Central memory CD8-positive, alpha-beta T cell (primary cell): ENCODE data around the gene ZSCAN5A.
"Not testable (repeated sequence)": the region's sequence is repeated elsewhere in the genome, so short reads cannot be mapped to it uniquely, and the experiment has no call there.

Source experiments
- ATAC-seq: fragments of 150-1000 bp; cut with Tn5 transposase; replicated peaks from 2 replicates; pipeline ENCODE4 v1.10.0; 2022; ENCODE audit warnings: mild to moderate bottlenecking, moderate FRiP score, moderate number of reproducible peaks; ENCODE audit not compliant: poor library complexity, severe bottlenecking; ENCODE audit errors: extremely low read depth
- DNase-seq, 2 donors: peaks; one replicate each; pipeline ENCODE4 v3.0.0; 2021; ENCODE audit warnings: low spot score in 2 of 2
- H3K27ac Mint-ChIP-seq: one replicate; pipeline ENCODE4 v1.8.0; 2022; ENCODE audit warnings: low read depth, mild to moderate bottlenecking, moderate library complexity, mixed read lengths
- H3K27me3 Mint-ChIP-seq: one replicate; pipeline ENCODE4 v1.8.0; 2022; ENCODE audit warnings: mixed read lengths
- H3K36me3 Mint-ChIP-seq: one replicate; pipeline ENCODE4 v1.8.0; 2022; ENCODE audit warnings: mild to moderate bottlenecking, moderate library complexity, mixed read lengths; ENCODE audit not compliant: insufficient read depth
- H3K4me1 Mint-ChIP-seq: one replicate; pipeline ENCODE4 v1.8.0; 2022; ENCODE audit warnings: mixed read lengths
- H3K4me3 Mint-ChIP-seq: one replicate; pipeline ENCODE4 v1.8.0; 2022; ENCODE audit warnings: mild to moderate bottlenecking, moderate library complexity, mixed read lengths
- H3K9me3 Mint-ChIP-seq: one replicate; pipeline ENCODE4 v1.8.0; 2022; ENCODE audit warnings: mixed read lengths

Gene ZSCAN5A

DNA sequence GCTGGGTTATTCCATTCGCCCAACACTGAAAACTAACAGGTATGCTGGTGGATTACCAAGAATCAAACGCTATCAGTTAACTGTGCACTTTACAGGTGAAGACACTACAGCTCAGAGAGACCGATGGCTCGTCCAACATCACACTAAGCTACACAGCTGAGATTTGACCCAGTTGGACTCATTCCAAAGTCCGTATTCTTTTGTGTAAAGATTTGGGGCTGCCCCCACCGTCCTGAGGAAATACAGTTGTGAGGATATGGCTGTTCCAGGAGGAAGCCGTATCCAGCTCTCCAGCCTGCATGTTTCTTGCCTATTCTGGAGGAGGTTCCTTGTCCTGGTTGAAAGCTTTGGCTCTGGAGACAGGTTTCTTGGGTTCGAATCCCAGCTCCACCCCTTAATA lies 4.2 kb downstream of the ZSCAN5A start:
- peaks cover 18% of the 10 kb centered on the region for H3K36me3 Mint-ChIP-seq
- ATAC-seq (no peak), DNase-seq (no peak)
- H3K4me1 Mint-ChIP-seq, result peaks cover 27% of the 10 kb centered on the region
- no peak overlapping the region for H3K4me3 Mint-ChIP-seq
- H3K9me3 Mint-ChIP-seq, result no peaks in the 10 kb centered on the region
- H3K27ac Mint-ChIP-seq, result no peak overlapping the region
- H3K27me3 Mint-ChIP-seq, result no peaks in the 10 kb centered on the region

DNA sequence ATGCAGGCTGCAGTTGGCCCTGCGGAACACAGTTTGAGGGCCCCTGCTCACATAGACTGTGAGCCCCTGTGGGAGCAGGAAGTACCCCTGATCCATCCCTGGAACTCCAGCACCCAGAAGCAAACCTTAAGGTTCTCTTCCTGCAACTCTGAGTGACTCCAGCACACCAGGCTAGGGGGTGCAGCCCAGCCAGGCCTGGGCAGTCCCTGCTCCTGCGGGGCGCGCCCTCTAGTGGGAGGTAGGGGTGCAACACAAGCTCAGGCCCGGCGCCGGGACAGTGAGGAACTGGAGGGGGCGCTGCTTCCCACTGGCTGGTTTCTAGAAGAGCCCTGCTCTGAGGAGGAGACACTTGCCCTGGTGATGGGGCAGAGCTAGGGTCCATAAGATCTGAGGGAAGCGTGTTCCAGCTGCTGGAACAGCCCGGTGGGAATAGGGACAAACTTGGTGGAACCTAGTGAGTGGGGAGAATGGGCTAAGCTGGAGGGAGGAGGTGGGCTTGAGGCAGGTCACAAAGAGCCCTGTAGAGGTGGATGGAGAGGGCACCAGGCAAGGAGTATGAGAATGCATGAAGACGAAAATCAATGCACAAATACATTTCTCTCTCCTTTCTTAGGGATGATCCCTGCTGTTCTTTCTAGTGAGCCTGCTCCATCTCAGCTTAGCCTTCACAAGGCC lies 5.0 kb downstream of the ZSCAN5A start:
- Mint-ChIP-seq H3K9me3 (no peaks in the 10 kb centered on the region), H3K27me3 (no peaks in the 10 kb centered on the region), H3K36me3 (peaks cover 11% of the 10 kb centered on the region), H3K4me1 (peaks cover 21% of the 10 kb centered on the region), H3K4me3 (no peak overlapping the region), H3K27ac (no peak overlapping the region)
- DNase-seq, result peak; percentile 38 to 51
- ATAC-seq, result no peak

DNA sequence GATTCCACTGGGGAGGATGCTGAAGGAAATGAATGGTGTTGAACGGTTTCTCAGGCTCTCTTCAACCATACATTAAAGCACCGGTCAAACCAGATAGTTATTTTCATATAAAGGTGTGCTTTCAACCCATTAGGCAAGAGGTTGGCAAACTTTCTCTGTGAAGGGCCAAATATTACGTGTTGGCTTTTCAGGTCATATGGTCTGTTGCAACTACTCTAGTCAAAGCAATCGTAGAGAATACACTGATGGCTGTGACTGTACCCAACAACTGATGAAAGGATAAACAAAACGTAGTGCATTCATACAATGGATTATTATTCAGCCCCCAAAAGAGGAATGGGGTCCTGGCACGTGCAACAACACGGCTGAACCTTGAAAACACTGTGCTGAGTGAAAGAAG lies 5.8 kb downstream of the ZSCAN5A start:
- DNase-seq, result no peak
- H3K27me3 Mint-ChIP-seq, result no peaks in the 10 kb centered on the region
- no peak for ATAC-seq
- H3K9me3 Mint-ChIP-seq, result no peaks in the 10 kb centered on the region
- H3K27ac Mint-ChIP-seq, result no peak overlapping the region
- no peak overlapping the region for H3K4me3 Mint-ChIP-seq
- peaks cover 3% of the 10 kb centered on the region for H3K36me3 Mint-ChIP-seq
- peaks cover 21% of the 10 kb centered on the region for H3K4me1 Mint-ChIP-seq

DNA sequence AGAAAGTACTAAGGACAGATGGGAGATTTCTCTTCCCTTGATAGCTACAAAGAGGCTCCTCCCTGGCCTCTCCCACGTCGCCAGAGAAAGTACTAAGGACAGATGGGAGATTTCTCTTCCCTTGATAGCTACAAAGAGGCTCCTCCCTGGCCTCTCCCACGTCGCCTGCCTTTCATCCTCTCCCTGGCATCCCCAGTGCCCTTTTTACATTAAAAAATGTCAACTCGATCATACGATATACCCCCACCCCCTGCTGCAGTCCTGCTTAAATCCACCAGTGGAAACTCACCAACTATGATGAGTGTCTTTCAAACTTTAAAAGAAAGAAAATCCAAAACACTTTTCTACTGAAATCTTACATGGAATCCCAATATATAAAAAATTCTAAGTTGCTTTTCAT lies 7.6 kb downstream of the ZSCAN5A start:
- H3K36me3 Mint-ChIP-seq, DNase-seq, H3K27me3 Mint-ChIP-seq, H3K9me3 Mint-ChIP-seq, H3K4me3 Mint-ChIP-seq, ATAC-seq, H3K27ac Mint-ChIP-seq: not testable (repeated sequence)
- peaks cover 28% of the 10 kb centered on the region for H3K4me1 Mint-ChIP-seq

DNA sequence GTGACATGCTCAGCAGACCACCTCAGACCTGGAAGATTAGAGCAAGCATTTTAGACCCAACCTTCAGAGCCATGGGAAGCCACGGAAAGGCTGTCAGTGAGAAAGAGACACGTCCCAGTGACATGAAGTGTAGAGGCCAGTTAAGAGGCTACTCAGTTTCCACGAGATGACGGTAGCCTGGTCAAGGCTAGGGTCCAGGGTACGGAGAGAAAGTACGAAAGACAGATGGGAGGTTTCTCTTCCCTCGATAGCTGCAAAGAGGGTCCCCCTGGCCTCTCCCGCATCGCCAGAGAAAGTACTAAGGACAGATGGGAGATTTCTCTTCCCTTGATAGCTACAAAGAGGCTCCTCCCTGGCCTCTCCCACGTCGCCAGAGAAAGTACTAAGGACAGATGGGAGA lies 8.6 kb downstream of the ZSCAN5A start:
- no peak overlapping the region for H3K27ac Mint-ChIP-seq
- H3K4me3 Mint-ChIP-seq, result no peak overlapping the region
- ATAC-seq (no peak), DNase-seq (no peak)
- peaks cover 2% of the 10 kb centered on the region for H3K36me3 Mint-ChIP-seq
- H3K4me1 Mint-ChIP-seq, result peaks cover 35% of the 10 kb centered on the region
- H3K9me3 Mint-ChIP-seq, result no peaks in the 10 kb centered on the region
- no peaks in the 10 kb centered on the region for H3K27me3 Mint-ChIP-seq

DNA sequence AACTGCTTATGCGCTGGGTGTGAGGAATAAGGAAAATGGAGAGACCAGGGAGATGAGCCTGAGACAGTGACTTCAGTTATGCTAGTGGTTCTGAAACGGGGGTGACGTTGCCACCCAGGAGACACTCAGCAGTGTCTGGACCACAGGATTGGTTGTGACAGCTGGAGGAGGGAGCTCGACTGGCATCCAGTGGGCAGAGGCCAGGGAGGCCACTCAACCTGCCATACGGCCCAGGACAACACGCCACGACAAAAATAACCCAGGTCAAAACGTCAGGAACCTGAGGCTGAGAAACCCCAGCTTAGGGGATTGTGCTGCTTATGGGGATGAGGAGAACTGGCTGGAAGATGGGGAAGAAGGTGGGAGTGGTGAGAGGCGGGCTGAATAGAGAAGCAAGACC lies 10.4 kb downstream of the ZSCAN5A start:
- ATAC-seq, result no peak
- H3K4me1 Mint-ChIP-seq, result peaks cover 31% of the 10 kb centered on the region
- DNase-seq, result no peak
- no peaks in the 10 kb centered on the region for H3K9me3 Mint-ChIP-seq
- H3K36me3 Mint-ChIP-seq, result no peaks in the 10 kb centered on the region
- no peak overlapping the region for H3K27ac Mint-ChIP-seq
- H3K27me3 Mint-ChIP-seq, result no peaks in the 10 kb centered on the region
- no peak overlapping the region for H3K4me3 Mint-ChIP-seq

DNA sequence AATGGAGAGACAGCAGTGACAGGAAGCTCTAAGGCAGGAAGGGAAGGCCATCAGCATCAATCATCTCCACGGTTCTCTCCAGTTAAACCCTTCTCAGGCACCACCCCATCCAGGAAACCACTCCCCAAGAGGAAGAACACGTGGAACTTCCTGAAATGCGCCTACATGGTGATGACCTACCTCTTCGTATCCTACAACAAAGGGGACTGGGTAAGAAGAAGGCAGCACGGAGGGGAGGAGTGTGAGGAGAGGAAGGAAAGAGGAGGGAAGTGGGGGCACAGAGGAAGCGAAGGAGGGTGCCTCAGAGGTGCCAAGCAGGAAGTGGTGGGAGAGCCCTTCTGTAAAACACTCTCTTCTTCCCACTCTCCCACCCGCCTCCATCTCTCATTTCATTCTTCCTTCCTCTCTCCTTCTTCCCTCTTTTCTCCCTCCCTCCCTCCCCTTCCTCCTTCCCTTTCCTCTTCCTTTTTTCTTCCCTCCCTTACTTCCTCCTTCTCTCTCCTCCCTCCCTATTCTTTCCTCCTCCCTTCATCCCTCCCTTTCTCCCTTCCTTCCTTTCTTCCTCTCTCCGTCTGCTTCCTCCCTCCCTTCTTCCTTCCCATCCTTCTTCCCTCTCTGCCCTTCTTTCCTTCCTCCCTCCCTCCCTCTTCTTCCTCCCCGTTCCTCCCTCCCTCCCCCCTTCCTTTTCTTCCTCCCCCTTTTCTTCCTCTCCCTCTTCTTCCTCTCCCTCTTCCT lies 12.6 kb downstream of the ZSCAN5A start:
- Mint-ChIP-seq H3K9me3 (no peaks in the 10 kb centered on the region), H3K4me3 (peak overlapping the region; percentile 50), H3K27ac (peak overlapping the region; percentile 18), H3K4me1 (peaks cover 26% of the 10 kb centered on the region), H3K36me3 (peaks cover 6% of the 10 kb centered on the region), H3K27me3 (no peaks in the 10 kb centered on the region)
- ATAC-seq (no peak), DNase-seq (no peak)

DNA sequence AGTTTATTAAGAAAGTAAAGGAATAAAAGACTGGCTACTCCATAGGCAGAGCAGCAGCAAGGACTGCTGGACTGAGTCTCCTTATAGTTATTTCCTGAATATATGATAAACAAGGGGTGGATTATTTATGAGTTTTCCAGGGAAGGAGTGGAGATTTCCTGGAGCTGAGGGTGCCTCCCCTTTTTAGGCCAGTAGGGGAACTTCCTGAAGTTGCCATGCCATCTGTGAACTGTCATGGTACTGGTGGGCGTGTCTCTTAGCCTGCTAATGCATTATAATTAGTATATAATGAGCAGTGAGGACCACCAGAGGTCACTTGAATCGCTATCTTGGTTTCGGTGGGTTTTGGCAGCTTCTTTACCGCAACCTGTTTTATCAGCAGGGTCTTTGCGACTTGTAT lies 13.5 kb downstream of the ZSCAN5A start:
- Mint-ChIP-seq H3K4me3 (peak overlapping the region; percentile 50), H3K9me3 (no peaks in the 10 kb centered on the region), H3K27me3 (no peaks in the 10 kb centered on the region), H3K27ac (peak overlapping the region; percentile 18), H3K4me1 (peaks cover 26% of the 10 kb centered on the region), H3K36me3 (peaks cover 6% of the 10 kb centered on the region)
- ATAC-seq (no peak), DNase-seq (no peak)

DNA sequence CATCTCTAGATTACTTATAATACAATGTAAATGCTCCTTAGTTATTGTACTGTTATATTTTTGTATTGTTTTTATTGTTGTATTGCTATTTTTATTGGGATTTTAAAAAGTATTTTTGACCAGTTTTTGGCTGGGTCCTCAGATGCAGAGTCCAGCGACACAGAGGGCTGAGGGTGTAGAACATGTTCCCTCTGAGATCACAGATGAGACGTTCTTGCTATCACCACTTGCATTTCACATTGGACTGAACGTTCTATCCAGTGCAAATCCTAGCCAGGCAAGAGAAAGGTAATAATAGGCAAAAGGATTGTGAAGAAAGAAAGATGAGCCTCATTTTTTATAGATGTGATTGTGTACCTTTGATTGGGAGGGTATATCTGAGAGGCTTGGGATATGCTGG lies 15.0 kb downstream of the ZSCAN5A start:
- Mint-ChIP-seq H3K27ac (no peak overlapping the region), H3K4me1 (peaks cover 26% of the 10 kb centered on the region), H3K4me3 (no peak overlapping the region), H3K36me3 (peaks cover 6% of the 10 kb centered on the region), H3K9me3 (no peaks in the 10 kb centered on the region), H3K27me3 (no peaks in the 10 kb centered on the region)
- ATAC-seq, result no peak
- DNase-seq, result no peak

DNA sequence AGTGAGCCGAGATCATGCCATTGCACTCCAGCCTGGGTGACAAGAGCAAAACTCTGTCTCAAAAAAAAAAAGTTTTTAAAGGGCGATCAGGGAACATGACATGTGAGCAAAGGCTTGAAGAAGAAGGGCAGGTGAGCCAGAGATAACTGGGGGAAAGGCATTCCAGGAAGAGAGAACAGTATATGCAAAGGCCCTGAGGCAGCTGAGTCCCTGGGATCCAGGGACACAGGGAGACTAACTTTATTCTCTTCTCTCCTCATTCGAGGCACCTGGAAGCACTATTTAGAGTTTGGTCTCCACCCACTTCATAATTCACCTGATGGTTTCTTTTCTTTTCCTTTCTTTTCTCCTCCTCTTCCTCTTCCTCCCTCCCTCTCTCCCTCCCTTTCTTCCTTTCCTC lies 17.6 kb downstream of the ZSCAN5A start:
- Mint-ChIP-seq H3K4me3 (no peak overlapping the region), H3K27ac (no peak overlapping the region), H3K9me3 (no peaks in the 10 kb centered on the region), H3K36me3 (peaks cover 9% of the 10 kb centered on the region), H3K27me3 (no peaks in the 10 kb centered on the region), H3K4me1 (peaks cover 7% of the 10 kb centered on the region)
- DNase-seq, result no peak
- no peak for ATAC-seq

DNA sequence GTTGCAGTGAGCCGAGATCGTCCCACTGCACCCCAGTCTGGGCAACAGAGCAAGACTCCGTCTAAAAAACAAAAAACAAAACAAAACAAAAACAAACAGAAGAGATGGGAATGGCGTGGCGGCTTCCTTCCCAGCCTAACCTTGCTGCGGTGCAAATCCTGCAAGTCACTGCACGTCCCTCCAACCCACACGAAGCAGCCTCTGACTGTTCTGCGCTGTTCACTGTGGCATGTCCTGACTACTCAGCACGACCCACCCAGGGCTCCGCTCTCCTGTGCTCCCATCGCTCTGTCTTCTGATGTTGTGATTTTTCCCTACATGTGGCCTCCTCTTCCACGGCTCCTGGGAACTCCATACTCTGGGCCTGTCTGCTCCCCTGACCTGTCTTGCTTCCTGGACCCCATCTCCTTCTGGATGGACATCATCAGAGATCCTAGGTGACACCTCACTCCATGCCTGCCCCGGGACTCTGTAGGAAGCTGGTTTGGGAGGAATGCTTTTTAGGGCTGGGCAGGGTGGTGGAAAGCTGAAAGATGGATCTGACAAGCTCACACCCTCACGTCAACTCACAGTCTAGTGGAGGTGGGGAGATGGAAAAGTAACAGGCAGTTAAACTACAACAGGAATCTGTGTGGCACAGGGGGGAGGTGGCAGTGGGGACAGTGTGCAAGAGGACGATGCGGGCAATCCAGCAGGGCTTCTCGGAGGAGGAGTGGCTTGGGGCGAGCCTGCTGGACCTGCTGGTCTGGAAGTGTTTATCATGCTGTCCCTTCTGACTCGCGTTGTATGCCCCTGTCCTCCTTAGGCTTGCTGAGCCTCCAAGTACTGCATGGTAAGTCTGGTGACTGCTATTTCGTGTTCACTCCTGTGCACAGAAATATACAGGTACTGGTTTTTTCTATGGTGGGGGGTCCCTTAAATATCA lies 18.8 kb downstream of the ZSCAN5A start:
- Mint-ChIP-seq H3K4me1 (no peaks in the 10 kb centered on the region), H3K4me3 (no peak overlapping the region), H3K27ac (no peak overlapping the region), H3K9me3 (no peaks in the 10 kb centered on the region), H3K27me3 (no peaks in the 10 kb centered on the region), H3K36me3 (peaks cover 9% of the 10 kb centered on the region)
- ATAC-seq (no peak), DNase-seq (no peak)

DNA sequence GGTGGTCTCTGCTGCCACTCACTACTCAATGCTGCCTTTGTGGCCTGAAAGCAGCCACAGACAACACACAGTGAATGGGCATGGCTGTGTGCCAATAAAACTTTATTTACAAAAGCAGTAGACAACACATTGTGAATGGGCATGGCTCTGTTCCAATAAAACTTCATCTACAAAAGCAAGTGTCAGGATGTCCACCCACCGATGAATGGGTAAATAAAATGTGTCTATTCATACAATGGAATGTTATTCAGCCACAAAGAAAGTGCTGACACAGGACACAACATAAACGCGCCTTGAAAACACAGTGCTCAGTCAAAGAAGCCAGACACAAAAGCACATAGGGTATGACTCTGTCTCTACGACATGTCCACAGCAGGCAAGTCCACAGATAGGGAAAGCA lies 20.1 kb downstream of the ZSCAN5A start:
- H3K4me3 Mint-ChIP-seq, result no peak overlapping the region
- no peaks in the 10 kb centered on the region for H3K9me3 Mint-ChIP-seq
- no peak overlapping the region for H3K27ac Mint-ChIP-seq
- H3K27me3 Mint-ChIP-seq, result no peaks in the 10 kb centered on the region
- H3K36me3 Mint-ChIP-seq, result peaks cover 9% of the 10 kb centered on the region
- H3K4me1 Mint-ChIP-seq, result no peaks in the 10 kb centered on the region
- no peak for DNase-seq
- ATAC-seq, result no peak
